ENCODE data around the gene RAI1. TPM values are rescaled to one million over a fixed set of nuclear protein-coding genes. Genes with fewer than 3 reads are reported as not detected.

Gene RAI1
- total and polyA plus RNA-seq, 2 of the 13 experiments (the other 11 are each of a cell fraction or from before 2014, with no cell fraction given), result 3.4 to 5.2 TPM

DNA sequence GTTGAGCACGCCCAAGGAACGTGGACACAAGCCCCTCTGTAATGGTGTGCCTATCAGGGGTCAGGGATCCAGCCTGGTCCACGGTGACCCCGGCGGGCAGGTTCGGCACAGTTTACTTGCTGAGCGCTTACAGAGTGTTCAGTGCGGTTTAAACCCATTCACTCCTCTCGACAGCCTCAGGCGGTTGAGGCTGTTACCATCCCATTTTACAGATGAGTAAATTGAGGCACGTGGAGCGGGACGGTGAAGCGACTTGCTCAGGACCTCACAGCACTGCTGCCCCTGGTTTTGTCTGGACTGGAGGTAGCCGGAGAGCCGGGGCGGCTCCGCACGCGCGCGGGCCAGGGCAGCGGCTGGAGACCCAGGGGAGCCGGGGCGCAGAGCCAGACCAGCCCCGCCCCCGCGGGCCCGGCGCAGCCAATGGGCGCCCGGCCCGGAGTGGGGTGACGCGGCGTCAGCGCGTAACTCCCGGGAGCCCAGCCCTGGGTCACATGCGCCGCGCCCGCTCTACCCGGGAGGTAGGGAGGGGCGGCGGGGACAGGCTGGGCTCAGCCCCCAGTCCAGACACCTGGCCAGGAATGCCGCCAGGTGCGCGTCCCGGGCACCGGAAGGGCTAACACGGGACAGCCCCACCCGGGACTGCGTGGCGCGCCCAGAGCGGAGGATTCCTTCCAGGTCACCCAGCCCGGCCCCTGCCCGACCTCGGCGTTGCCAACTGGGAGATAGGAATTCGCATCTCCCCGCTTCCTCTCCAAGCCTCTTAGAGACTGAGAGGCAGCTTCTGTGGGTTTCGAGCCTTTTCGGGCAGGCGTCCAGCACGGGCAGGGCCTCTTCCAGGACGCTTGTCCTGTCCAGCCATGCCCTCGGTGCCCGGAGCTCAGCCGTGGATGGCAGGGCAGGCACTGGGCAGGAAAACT lies 158.8 kb downstream of the RAI1 start (continued):
- TF ChIP-seq BRD4 (CRISPR knock-in tag; IDR thresholded peaks at IDR 0.05) (0 out of 2 replicates have a peak, but pooled peaks have one; percentile 48), NCOR1 (IDR thresholded peaks at IDR 0.05; ENCODE audit: borderline replicate concordance, low read length) (peak; percentile 38; the same call in 1 of the 2 replicates), BRF2 (CRISPR knock-in tag; IDR thresholded peaks at IDR 0.05) (peak; percentile 75), ZNF513 (CRISPR knock-in tag; conservative IDR thresholded peaks at IDR 0.05) (no peak; the same call in 1 of the 2 replicates), ZNF317 (CRISPR knock-in tag; IDR thresholded peaks at IDR 0.05) (peak; percentile 64; the same call in 1 of the 2 replicates), ZBTB7B (CRISPR knock-in tag; IDR thresholded peaks at IDR 0.05) (peak; percentile 76), ZNF367 (CRISPR knock-in tag; IDR thresholded peaks at IDR 0.05; ENCODE audit: borderline replicate concordance) (no peak), ZNF746 (CRISPR knock-in tag; IDR thresholded peaks at IDR 0.05) (peak; percentile 28; the same call in 1 of the 2 replicates), HOXA3 (CRISPR knock-in tag; IDR thresholded peaks at IDR 0.05) (peak; percentile 60; the same call in 1 of the 2 replicates), ZGPAT (CRISPR knock-in tag; IDR thresholded peaks at IDR 0.05) (peak; percentile 85; the same call in 1 of the 2 replicates), RBM39 (IDR thresholded peaks at IDR 0.05; ENCODE audit: low read depth, low read length, poor library complexity, severe bottlenecking) (peak; percentile 71), ZNF660 (CRISPR knock-in tag; IDR thresholded peaks at IDR 0.05; ENCODE audit: borderline replicate concordance, low read depth) (0 out of 2 replicates have a peak, but pooled peaks have one; percentile 23), MAFF (IDR thresholded peaks at IDR 0.05; ENCODE audit: low read depth, low read length) (no peak), ELF3 (CRISPR knock-in tag; IDR thresholded peaks at IDR 0.05) (no peak; the same call in none of the 2 replicates), MAZ (IDR thresholded peaks at IDR 0.05; ENCODE audit: borderline replicate concordance, low read depth, low read length) (peak; percentile 50; the same call in 1 of the 2 replicates), MAZ (CRISPR knock-in tag; IDR thresholded peaks at IDR 0.05; ENCODE audit: low read depth) (peak; percentile 78; the same call in 1 of the 2 replicates), HDAC2 (CRISPR knock-in tag; IDR thresholded peaks at IDR 0.05) (peak; percentile 84), ZNF383 (CRISPR knock-in tag; IDR thresholded peaks at IDR 0.05; ENCODE audit: borderline replicate concordance) (0 out of 2 replicates have a peak, but pooled peaks have one; percentile 49), ZNF558 (CRISPR knock-in tag; IDR thresholded peaks at IDR 0.05; ENCODE audit: borderline replicate concordance) (peak; percentile 83; the same call in 1 of the 2 replicates), FOXK2 (IDR thresholded peaks at IDR 0.05) (no peak), ZNF124 (CRISPR knock-in tag; IDR thresholded peaks at IDR 0.05) (no peak; the same call in 1 of the 2 replicates), SMARCC2 (IDR thresholded peaks at IDR 0.05) (no peak)
- TF ChIP-seq, protein P1, sequence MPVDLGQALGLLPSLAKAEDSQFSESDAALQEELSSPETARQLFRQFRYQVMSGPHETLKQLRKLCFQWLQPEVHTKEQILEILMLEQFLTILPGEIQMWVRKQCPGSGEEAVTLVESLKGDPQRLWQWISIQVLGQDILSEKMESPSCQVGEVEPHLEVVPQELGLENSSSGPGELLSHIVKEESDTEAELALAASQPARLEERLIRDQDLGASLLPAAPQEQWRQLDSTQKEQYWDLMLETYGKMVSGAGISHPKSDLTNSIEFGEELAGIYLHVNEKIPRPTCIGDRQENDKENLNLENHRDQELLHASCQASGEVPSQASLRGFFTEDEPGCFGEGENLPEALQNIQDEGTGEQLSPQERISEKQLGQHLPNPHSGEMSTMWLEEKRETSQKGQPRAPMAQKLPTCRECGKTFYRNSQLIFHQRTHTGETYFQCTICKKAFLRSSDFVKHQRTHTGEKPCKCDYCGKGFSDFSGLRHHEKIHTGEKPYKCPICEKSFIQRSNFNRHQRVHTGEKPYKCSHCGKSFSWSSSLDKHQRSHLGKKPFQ (CRISPR knock-in tag; IDR thresholded peaks at IDR 0.05; ENCODE audit: insufficient replicate concordance), result no peak

Measured in HepG2 (cell line).